Type B pancreatic cell (in vitro differentiated cells): ENCODE measurements around the gene CLDN3. TPM values are rescaled to one million over a fixed set of nuclear protein-coding genes. Genes with fewer than 3 reads are reported as not detected.

Experiments
- DNase-seq: peaks from one replicate; pipeline ENCODE4 v3.0.0; 2021; ENCODE audit warnings: mixed read lengths; ENCODE audit not compliant: unreplicated experiment; ENCODE audit errors: extremely low spot score
- H3K27ac Mint-ChIP-seq: 2 replicates; pipeline ENCODE4 v1.8.0; 2021; ENCODE audit warnings: mild to moderate bottlenecking, mixed read lengths
- H3K27me3 Mint-ChIP-seq: 2 replicates; pipeline ENCODE4 v1.8.0; 2021; ENCODE audit warnings: mixed read lengths
- H3K36me3 Mint-ChIP-seq: 2 replicates; pipeline ENCODE4 v1.8.0; 2021; ENCODE audit warnings: mixed read lengths
- H3K4me1 Mint-ChIP-seq: one replicate; pipeline ENCODE4 v1.8.0; 2021; ENCODE audit warnings: mixed read lengths; ENCODE audit not compliant: unreplicated experiment
- H3K4me3 Mint-ChIP-seq: 2 replicates; pipeline ENCODE4 v1.8.0; 2021; ENCODE audit warnings: mild to moderate bottlenecking, mixed read lengths
- H3K9me3 Mint-ChIP-seq: 2 replicates; pipeline ENCODE4 v1.8.0; 2021; ENCODE audit warnings: mixed read lengths
- CTCF ChIP-seq: fragments of 200-600 bp; sonication (generic); conservative IDR thresholded peaks from 2 replicates; pipeline ENCODE4 v1.5.0; 2021; ENCODE audit warnings: antibody characterized with exemption, mild to moderate bottlenecking
- total RNA-seq: library from RNA; stranded (reverse); gene quantifications from 2 replicates; pipeline ENCODE4 v1.2.1, GENCODE V29; 2021; ENCODE audit warnings: low replicate concordance

The CLDN3 gene
- total RNA-seq, 1 donor from 2014 or later = 13.6 TPM

GRCh38 chr7:73773700-73774517 is 3.8 kb upstream of the CLDN3 start:
- no peak overlapping the region for H3K4me3 Mint-ChIP-seq
- no peak for DNase-seq
- H3K27ac Mint-ChIP-seq = no peak overlapping the region
- peaks cover 15% of the 10 kb centered on the region for H3K27me3 Mint-ChIP-seq
- H3K4me1 Mint-ChIP-seq = peaks cover 6% of the 10 kb centered on the region
- no peak for TF ChIP-seq CTCF
- no peaks in the 10 kb centered on the region for H3K9me3 Mint-ChIP-seq
- no peaks in the 10 kb centered on the region for H3K36me3 Mint-ChIP-seq

GRCh38 chr7:73770860-73771670 is 995 bp upstream of the CLDN3 start:
- Mint-ChIP-seq H3K4me3 (peak overlapping the region; percentile 85), H3K27me3 (peaks cover 27% of the 10 kb centered on the region), H3K9me3 (no peaks in the 10 kb centered on the region), H3K4me1 (peaks cover 4% of the 10 kb centered on the region), H3K36me3 (no peaks in the 10 kb centered on the region), H3K27ac (peak overlapping the region; percentile 81)
- TF ChIP-seq CTCF = no peak
- DNase-seq = no peak

- Mint-ChIP-seq H3K9me3 (no peaks in the 10 kb centered on the region), H3K4me3 (peak overlapping the region; percentile 81), H3K27me3 (peaks cover 27% of the 10 kb centered on the region), H3K4me1 (peaks cover 4% of the 10 kb centered on the region), H3K27ac (no peak overlapping the region), H3K36me3 (no peaks in the 10 kb centered on the region)
- no peak for TF ChIP-seq CTCF
- no peak for DNase-seq
Observed at GRCh38 chr7:73769481-73770001, 529 bp downstream of the CLDN3 start.

GRCh38 chr7:73768641-73769480 is 1.2 kb downstream of the CLDN3 start:
- Mint-ChIP-seq H3K27me3 (peaks cover 27% of the 10 kb centered on the region), H3K36me3 (no peaks in the 10 kb centered on the region), H3K4me1 (peaks cover 4% of the 10 kb centered on the region), H3K27ac (no peak overlapping the region), H3K4me3 (peak overlapping the region; percentile 41), H3K9me3 (no peaks in the 10 kb centered on the region)
- no peak for DNase-seq
- TF ChIP-seq CTCF = no peak

GRCh38 chr7:73766556-73767229 is 3.4 kb downstream of the CLDN3 start:
- Mint-ChIP-seq H3K4me1 (peaks cover 4% of the 10 kb centered on the region), H3K27me3 (peaks cover 23% of the 10 kb centered on the region), H3K36me3 (no peaks in the 10 kb centered on the region), H3K9me3 (no peaks in the 10 kb centered on the region), H3K27ac (no peak overlapping the region), H3K4me3 (no peak overlapping the region)
- no peak for TF ChIP-seq CTCF
- no peak for DNase-seq
